Progenitor cell of endocrine pancreas (in vitro differentiated cells): ENCODE results near the gene WDR33. TPM values are rescaled to one million over a fixed set of nuclear protein-coding genes. Genes with fewer than 3 reads are reported as not detected.

Experiments used
- DNase-seq: peaks from one replicate; pipeline ENCODE4 v3.0.0; 2021; ENCODE audit warnings: low spot score; ENCODE audit not compliant: unreplicated experiment
- H3K27ac Mint-ChIP-seq: 2 replicates; pipeline ENCODE4 v1.8.0; 2021; ENCODE audit warnings: mild to moderate bottlenecking, moderate library complexity, mixed read lengths
- H3K27me3 Mint-ChIP-seq: 2 replicates; pipeline ENCODE4 v1.8.0; 2021; ENCODE audit warnings: mixed read lengths
- H3K36me3 Mint-ChIP-seq: 2 replicates; pipeline ENCODE4 v1.8.0; 2022; ENCODE audit warnings: mixed read lengths; ENCODE audit not compliant: insufficient read depth
- H3K4me1 Mint-ChIP-seq: 2 replicates; pipeline ENCODE4 v1.8.0; 2021; ENCODE audit warnings: low read depth, mixed read lengths
- H3K4me3 Mint-ChIP-seq: 2 replicates; pipeline ENCODE4 v1.8.0; 2021; ENCODE audit warnings: low read depth, mild to moderate bottlenecking, moderate library complexity, mixed read lengths
- H3K9me3 Mint-ChIP-seq: 2 replicates; pipeline ENCODE4 v1.8.0; 2021; ENCODE audit warnings: low read depth, mixed read lengths
- total RNA-seq: library from RNA; stranded (reverse); gene quantifications from 2 replicates; pipeline ENCODE4 v1.2.1, GENCODE V29; 2021
- TF ChIP-seq, protein P1 (sequence below): fragments of 200-600 bp; sonication (generic); IDR thresholded peaks from one replicate; pipeline ENCODE4 v1.5.0; 2021; ENCODE audit warnings: antibody characterized with exemption, mild to moderate bottlenecking; ENCODE audit not compliant: unreplicated experiment

WDR33 gene
- total RNA-seq, 1 donor from 2014 or later = 74.2 TPM

DNA sequence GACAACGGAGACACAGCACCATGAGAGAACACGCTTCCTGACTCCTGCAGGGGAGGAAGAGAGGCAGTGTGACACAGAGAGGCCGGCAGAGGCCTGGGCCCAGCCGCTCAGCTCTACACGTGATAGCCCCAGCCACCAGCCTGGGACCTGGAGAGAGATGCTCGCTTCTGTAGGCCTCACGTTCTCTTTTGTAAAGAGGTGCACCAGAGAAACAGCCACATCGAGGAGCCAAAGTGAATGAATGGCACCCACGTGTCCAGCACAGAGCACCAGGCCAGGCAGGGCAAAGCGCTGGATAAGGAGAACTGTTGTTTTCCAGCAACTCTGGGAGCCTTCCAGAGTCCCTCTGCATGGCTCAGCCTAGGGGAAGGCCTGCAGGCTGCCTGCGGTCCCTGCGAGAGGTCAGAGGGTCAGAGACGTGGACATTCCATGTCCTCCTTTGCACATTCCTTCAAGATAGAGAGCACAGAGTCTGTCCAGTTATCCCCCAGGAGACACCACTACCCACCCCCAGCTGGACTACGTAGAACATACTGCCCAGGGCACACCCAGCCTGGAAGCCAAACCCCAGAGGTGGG is 149.8 kb downstream of the WDR33 start:
- Mint-ChIP-seq H3K27me3 (peaks cover 24% of the 10 kb centered on the region), H3K36me3 (no peaks in the 10 kb centered on the region), H3K9me3 (no peaks in the 10 kb centered on the region), H3K4me3 (no peak overlapping the region), H3K4me1 (peaks cover 9% of the 10 kb centered on the region), H3K27ac (peak overlapping the region; percentile 80)
- TF ChIP-seq, protein P1, sequence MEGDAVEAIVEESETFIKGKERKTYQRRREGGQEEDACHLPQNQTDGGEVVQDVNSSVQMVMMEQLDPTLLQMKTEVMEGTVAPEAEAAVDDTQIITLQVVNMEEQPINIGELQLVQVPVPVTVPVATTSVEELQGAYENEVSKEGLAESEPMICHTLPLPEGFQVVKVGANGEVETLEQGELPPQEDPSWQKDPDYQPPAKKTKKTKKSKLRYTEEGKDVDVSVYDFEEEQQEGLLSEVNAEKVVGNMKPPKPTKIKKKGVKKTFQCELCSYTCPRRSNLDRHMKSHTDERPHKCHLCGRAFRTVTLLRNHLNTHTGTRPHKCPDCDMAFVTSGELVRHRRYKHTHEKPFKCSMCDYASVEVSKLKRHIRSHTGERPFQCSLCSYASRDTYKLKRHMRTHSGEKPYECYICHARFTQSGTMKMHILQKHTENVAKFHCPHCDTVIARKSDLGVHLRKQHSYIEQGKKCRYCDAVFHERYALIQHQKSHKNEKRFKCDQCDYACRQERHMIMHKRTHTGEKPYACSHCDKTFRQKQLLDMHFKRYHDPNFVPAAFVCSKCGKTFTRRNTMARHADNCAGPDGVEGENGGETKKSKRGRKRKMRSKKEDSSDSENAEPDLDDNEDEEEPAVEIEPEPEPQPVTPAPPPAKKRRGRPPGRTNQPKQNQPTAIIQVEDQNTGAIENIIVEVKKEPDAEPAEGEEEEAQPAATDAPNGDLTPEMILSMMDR = no peak
- no peak for DNase-seq

DNA sequence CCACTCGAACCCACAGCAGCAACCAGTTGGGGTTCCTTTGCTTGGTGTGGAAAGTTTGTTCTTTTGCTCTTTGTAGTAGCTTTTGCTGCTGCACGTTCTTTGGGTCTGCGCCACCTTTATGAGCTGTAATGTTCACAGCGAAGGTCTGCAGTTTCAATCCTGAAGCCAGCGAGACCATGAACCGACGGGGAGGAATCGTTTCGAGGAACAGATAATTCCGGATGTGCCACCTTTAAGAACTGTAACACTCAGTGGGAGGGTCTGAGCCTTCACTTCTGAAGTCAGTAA is 150.7 kb downstream of the WDR33 start:
- no peak overlapping the region for H3K4me3 Mint-ChIP-seq
- H3K36me3 Mint-ChIP-seq = no peaks in the 10 kb centered on the region
- H3K27ac Mint-ChIP-seq = no peak overlapping the region
- DNase-seq = no peak
- TF ChIP-seq, protein P1 = no peak
- peaks cover 9% of the 10 kb centered on the region for H3K4me1 Mint-ChIP-seq
- H3K27me3 Mint-ChIP-seq = peaks cover 16% of the 10 kb centered on the region
- H3K9me3 Mint-ChIP-seq = no peaks in the 10 kb centered on the region

DNA sequence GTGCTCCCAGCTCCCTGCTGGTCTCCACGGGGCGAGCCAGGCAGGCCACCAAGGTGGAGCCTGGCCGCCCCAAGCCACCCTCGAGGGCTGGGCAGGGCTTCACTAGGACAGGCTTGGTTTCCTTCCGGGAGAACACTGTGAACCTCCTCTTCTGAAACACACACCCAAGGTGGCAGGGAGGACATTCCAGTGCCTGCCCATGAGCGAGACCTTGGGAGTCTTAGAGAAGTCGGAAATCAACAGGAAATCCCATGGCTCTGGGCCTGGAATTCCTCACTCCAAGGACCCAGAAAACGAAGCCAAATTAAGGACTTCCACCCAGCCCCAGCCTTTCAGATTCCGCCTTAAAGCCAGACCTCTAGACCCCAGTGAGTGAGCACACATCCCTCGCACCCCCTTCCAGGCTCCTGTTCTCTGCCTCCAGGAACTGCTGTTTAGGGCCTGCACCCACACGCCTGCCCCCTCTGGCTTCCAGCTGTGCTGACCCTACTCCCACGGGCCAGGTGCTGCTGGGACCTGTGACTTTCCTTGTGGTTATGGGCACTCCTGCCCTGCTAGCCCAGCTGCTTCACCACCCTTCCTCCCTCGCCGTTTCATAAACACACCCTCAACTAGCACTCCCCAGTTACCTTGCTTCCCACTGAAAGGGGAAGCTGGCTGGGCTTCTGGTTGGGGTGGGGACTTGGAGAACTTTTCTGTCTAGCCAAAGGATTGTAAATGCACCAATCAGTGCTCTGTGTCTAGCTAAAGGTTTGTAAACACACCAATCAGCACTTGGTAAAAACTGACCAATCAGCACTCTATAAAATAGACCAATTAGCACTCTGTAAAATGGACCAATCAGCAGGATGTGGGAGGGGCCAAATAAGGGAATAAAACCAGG is 151.3 kb downstream of the WDR33 start:
- Mint-ChIP-seq H3K36me3 (no peaks in the 10 kb centered on the region), H3K4me3 (no peak overlapping the region), H3K27ac (no peak overlapping the region), H3K9me3 (no peaks in the 10 kb centered on the region), H3K27me3 (peaks cover 10% of the 10 kb centered on the region), H3K4me1 (peaks cover 9% of the 10 kb centered on the region)
- TF ChIP-seq, protein P1 = no peak
- no peak for DNase-seq

DNA sequence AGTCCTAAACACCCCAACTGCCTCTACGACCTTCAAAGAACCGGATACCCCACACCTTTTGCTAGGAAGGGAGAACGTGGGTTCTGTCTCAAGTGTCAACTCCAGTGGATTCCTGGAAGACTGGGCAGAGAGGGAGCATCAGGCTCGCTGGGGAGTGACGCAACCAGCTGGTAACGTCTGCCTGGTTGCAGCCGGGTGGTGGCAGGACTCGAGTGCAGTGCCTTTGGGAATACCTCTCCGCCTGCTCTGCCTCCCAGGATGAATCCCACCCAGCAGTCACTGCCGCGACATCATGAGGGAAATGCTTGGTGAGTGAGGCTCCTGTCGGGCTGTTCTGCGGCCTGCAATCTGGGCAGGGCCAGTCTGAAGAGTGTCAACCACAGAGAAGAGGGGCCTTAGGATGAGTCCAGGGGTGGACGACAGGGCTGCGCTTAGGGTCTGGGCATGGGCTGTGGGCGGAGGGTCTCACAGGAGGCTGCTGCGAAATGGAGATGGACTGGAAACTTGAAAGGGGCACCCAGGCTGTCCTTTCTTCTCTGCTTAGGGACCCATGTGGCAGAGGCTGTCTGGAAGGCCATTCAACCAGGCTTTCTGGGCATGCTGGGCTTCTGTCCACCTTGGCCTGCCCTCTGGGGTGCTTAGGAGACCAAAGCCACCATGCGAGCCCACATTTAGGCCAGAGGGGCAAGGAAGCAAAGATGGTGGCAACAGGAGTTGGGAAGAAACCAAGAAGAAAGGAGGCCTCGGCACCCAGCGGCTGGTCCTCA is 152.1 kb downstream of the WDR33 start:
- Mint-ChIP-seq H3K4me1 (peaks cover 9% of the 10 kb centered on the region), H3K27me3 (peaks cover 7% of the 10 kb centered on the region), H3K36me3 (no peaks in the 10 kb centered on the region), H3K27ac (no peak overlapping the region), H3K4me3 (no peak overlapping the region), H3K9me3 (no peaks in the 10 kb centered on the region)
- TF ChIP-seq, protein P1 = no peak
- no peak for DNase-seq

DNA sequence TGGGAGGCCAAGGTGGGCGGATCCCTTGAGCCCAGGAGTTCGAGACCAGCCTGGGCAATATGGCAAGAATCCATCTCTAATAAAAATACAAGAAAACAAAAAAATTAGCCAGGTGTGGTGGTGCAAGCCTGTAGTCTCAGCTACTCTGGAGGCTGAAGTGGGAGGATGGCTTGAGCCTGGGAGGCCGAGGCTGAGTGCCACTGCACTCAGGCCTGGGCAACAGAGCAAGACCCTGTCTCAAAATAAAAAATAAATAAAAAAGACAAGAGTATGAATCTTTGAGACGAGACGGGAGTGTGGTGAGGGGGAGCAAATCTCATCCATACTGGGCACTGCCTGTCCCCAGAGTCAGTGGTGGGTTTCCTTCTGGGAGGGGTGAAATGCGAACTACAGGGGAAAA is 152.8 kb downstream of the WDR33 start:
- no peaks in the 10 kb centered on the region for H3K9me3 Mint-ChIP-seq
- TF ChIP-seq, protein P1 = no peak
- H3K4me1 Mint-ChIP-seq = peaks cover 9% of the 10 kb centered on the region
- no peak for DNase-seq
- H3K27me3 Mint-ChIP-seq = no peaks in the 10 kb centered on the region
- no peaks in the 10 kb centered on the region for H3K36me3 Mint-ChIP-seq
- H3K27ac Mint-ChIP-seq = no peak overlapping the region
- no peak overlapping the region for H3K4me3 Mint-ChIP-seq
